WTC11 (cell line): Measurements from ENCODE around the gene CLK1. TPM values are rescaled to one million over a fixed set of nuclear protein-coding genes. Genes with fewer than 3 reads are reported as not detected.

Source experiments
- AFF4 ChIP-seq: sonication (generic); formaldehyde crosslinking; IDR thresholded peaks from 2 replicates; pipeline ENCODE4 v1.8.1; 2023; ENCODE audit warnings: mild to moderate bottlenecking, missing genetic modification reagents, borderline replicate concordance
- AR ChIP-seq: fragments of 250-450 bp; sonication (Bioruptor Pico); IDR thresholded peaks from 2 replicates; pipeline ENCODE4 v1.9.0; 2021; ENCODE audit warnings: mild to moderate bottlenecking
- CDX4 ChIP-seq: fragments of 250-450 bp; sonication (Bioruptor Pico); IDR thresholded peaks from 2 replicates; pipeline ENCODE4 v1.9.0; 2021; ENCODE audit warnings: moderate library complexity, mild to moderate bottlenecking, inconsistent platforms, borderline replicate concordance
- CREB1 ChIP-seq: sonication (generic); formaldehyde crosslinking; IDR thresholded peaks from 2 replicates; pipeline ENCODE4 v1.8.0; 2023; ENCODE audit warnings: mild to moderate bottlenecking, missing genetic modification reagents
- E2F1 ChIP-seq: sonication (generic); formaldehyde crosslinking; IDR thresholded peaks from 2 replicates; pipeline ENCODE4 v1.8.0; 2022; ENCODE audit warnings: mild to moderate bottlenecking, missing genetic modification reagents
- ELF4 ChIP-seq: sonication (generic); formaldehyde crosslinking; IDR thresholded peaks from 2 replicates; pipeline ENCODE4 v1.8.1; 2022; ENCODE audit warnings: low read depth, mild to moderate bottlenecking, moderate library complexity, missing genetic modification reagents
- ERG ChIP-seq: fragments of 250-450 bp; sonication (Bioruptor Pico); IDR thresholded peaks from 2 replicates; pipeline ENCODE4 v1.8.0; 2021; ENCODE audit warnings: mild to moderate bottlenecking
- ETV6 ChIP-seq: sonication (generic); formaldehyde crosslinking; IDR thresholded peaks from 2 replicates; pipeline ENCODE4 v1.8.1; 2022; ENCODE audit warnings: mild to moderate bottlenecking, missing genetic modification reagents
- FOXP4 ChIP-seq: sonication (generic); formaldehyde crosslinking; IDR thresholded peaks from 2 replicates; pipeline ENCODE4 v1.8.0; 2022; ENCODE audit warnings: mild to moderate bottlenecking, missing genetic modification reagents
- IRF2 ChIP-seq: sonication (generic); formaldehyde crosslinking; IDR thresholded peaks from 2 replicates; pipeline ENCODE4 v1.8.0; 2022; ENCODE audit warnings: low read depth, missing genetic modification reagents, borderline replicate concordance
- MYBL2 ChIP-seq: sonication (generic); formaldehyde crosslinking; IDR thresholded peaks from 2 replicates; pipeline ENCODE4 v1.8.1; 2023; ENCODE audit warnings: mild to moderate bottlenecking, moderate library complexity, missing genetic modification reagents
- NFYB ChIP-seq: sonication (generic); formaldehyde crosslinking; conservative IDR thresholded peaks from 2 replicates; pipeline ENCODE4 v1.8.0; 2022; ENCODE audit warnings: low read depth, missing genetic modification reagents
- OVOL2 ChIP-seq: fragments of 250-450 bp; sonication (Bioruptor Pico); IDR thresholded peaks from 2 replicates; pipeline ENCODE4 v1.9.0; 2021; ENCODE audit warnings: mild to moderate bottlenecking, borderline replicate concordance
- SMAD4 ChIP-seq: sonication (generic); formaldehyde crosslinking; IDR thresholded peaks from 2 replicates; pipeline ENCODE4 v1.8.0; 2022; ENCODE audit warnings: mild to moderate bottlenecking, missing genetic modification reagents
- TEAD4 ChIP-seq: sonication (generic); formaldehyde crosslinking; IDR thresholded peaks from 2 replicates; pipeline ENCODE4 v1.8.0; 2022; ENCODE audit warnings: mild to moderate bottlenecking, missing genetic modification reagents
- USF1 ChIP-seq: sonication (generic); formaldehyde crosslinking; IDR thresholded peaks from 2 replicates; pipeline ENCODE4 v1.8.0; 2022; ENCODE audit warnings: mild to moderate bottlenecking, missing genetic modification reagents
- ZBTB43 ChIP-seq: sonication (generic); formaldehyde crosslinking; IDR thresholded peaks from 2 replicates; pipeline ENCODE4 v1.8.1; 2023; ENCODE audit warnings: mild to moderate bottlenecking, missing genetic modification reagents
- ZNF232 ChIP-seq: sonication (generic); formaldehyde crosslinking; IDR thresholded peaks from 2 replicates; pipeline ENCODE4 v1.8.0; 2022; ENCODE audit warnings: mild to moderate bottlenecking, missing genetic modification reagents
- ZNF263 ChIP-seq: sonication (generic); formaldehyde crosslinking; IDR thresholded peaks from 2 replicates; pipeline ENCODE4 v1.8.1; 2022; ENCODE audit warnings: low read depth, mild to moderate bottlenecking, moderate library complexity, missing genetic modification reagents
- ZNF423 ChIP-seq: fragments of 250-450 bp; sonication (Bioruptor Pico); IDR thresholded peaks from 2 replicates; pipeline ENCODE4 v2.1.2; 2022; ENCODE audit warnings: mild to moderate bottlenecking, moderate library complexity
- ZNF512 ChIP-seq: sonication (generic); formaldehyde crosslinking; IDR thresholded peaks from 2 replicates; pipeline ENCODE4 v1.8.1; 2022; ENCODE audit warnings: missing genetic modification reagents, borderline replicate concordance
- total RNA-seq: library from RNA; stranded (reverse); gene quantifications from 3 replicates; pipeline ENCODE4 v1.2.3, GENCODE V29; 2021

CLK1 gene
- total RNA-seq, 1 experiment from 2014 or later = 25.5 TPM

- TF ChIP-seq TEAD4 (CRISPR knock-in tag) (no peak), CDX4 (CRISPR knock-in tag) (no peak), ERG (CRISPR knock-in tag) (no peak), AFF4 (CRISPR knock-in tag) (peak; percentile 14; the same call in 1 of the 2 replicates), USF1 (CRISPR knock-in tag) (peak; percentile 59; the same call in 1 of the 2 replicates), E2F1 (CRISPR knock-in tag) (no peak), OVOL2 (CRISPR knock-in tag) (no peak), AR (CRISPR knock-in tag) (no peak), CREB1 (CRISPR knock-in tag) (no peak), SMAD4 (no peak), ZNF423 (no peak), ETV6 (CRISPR knock-in tag) (peak; percentile 16; the same call in 1 of the 2 replicates), IRF2 (CRISPR knock-in tag) (no peak), ZBTB43 (no peak), FOXP4 (CRISPR knock-in tag) (no peak), ZNF232 (peak; percentile 15; the same call in 1 of the 2 replicates), MYBL2 (CRISPR knock-in tag) (no peak; the same call in 1 of the 2 replicates), NFYB (CRISPR knock-in tag) (peak; percentile 33; the same call in 1 of the 2 replicates), ELF4 (CRISPR knock-in tag) (0 out of 2 replicates have a peak, but pooled peaks have one; percentile 17), ZNF263 (CRISPR knock-in tag) (no peak), ZNF512 (CRISPR knock-in tag) (0 out of 2 replicates have a peak, but pooled peaks have one; percentile 32)
Measured at GRCh38 chr2:200811333-200812121, 52.9 kb downstream of the CLK1 start, which contains the start of gene BZW1 (continued).
